ENCODE results near the gene PLEKHG5.

DNA sequence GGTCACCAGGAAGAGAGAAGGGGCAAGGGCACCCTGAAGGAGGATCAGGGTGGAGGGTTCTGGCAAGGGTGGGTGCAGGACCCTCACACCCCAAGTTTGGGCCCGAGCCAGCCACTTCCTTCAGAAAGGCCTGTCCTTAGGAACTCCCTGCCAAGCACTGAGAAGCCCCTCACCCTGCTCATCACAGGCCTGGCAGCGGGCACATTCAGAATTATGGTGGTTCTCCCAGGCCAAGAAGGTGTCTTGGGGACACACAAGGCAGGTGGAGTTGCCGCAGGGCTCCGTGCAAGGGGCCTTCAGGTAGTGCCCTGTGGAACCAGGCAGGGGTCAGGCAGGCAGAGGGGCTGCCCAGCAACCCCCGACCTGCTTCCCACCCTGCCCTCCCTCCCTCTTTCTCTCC is 26.6 kb downstream of the PLEKHG5 start:
- TF ChIP-seq, protein P1, sequence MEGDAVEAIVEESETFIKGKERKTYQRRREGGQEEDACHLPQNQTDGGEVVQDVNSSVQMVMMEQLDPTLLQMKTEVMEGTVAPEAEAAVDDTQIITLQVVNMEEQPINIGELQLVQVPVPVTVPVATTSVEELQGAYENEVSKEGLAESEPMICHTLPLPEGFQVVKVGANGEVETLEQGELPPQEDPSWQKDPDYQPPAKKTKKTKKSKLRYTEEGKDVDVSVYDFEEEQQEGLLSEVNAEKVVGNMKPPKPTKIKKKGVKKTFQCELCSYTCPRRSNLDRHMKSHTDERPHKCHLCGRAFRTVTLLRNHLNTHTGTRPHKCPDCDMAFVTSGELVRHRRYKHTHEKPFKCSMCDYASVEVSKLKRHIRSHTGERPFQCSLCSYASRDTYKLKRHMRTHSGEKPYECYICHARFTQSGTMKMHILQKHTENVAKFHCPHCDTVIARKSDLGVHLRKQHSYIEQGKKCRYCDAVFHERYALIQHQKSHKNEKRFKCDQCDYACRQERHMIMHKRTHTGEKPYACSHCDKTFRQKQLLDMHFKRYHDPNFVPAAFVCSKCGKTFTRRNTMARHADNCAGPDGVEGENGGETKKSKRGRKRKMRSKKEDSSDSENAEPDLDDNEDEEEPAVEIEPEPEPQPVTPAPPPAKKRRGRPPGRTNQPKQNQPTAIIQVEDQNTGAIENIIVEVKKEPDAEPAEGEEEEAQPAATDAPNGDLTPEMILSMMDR (IDR thresholded peaks at IDR 0.05; ENCODE audit: low read depth, low read length): no peak
- TF ChIP-seq EZH2phosphoT487 (IDR thresholded peaks at IDR 0.05; ENCODE audit: low read depth): no peak
